WI38 (cell line): ENCODE data around the gene WASL.
"Not testable (repeated sequence)": the region's sequence is repeated elsewhere in the genome, so short reads cannot be mapped to it uniquely, and the experiment has no call there.

Experiments used
- H3K4me3 ChIP-seq: 2 replicates; pipeline ENCODE4 v1.5.1; 2011; ENCODE audit warnings: low read depth, mild to moderate bottlenecking, control low read depth, low read length
- CTCF ChIP-seq: IDR thresholded peaks from 2 replicates; pipeline ENCODE4 v1.5.1; 2012; ENCODE audit warnings: low read depth, mild to moderate bottlenecking, control low read depth, low read length

Gene WASL

GRCh38 chr7:123748734-123749536, at the start of gene WASL:
Gene WASL, minus strand, starts transcription at chr7:123749003. Its CDS starts 269 bp downstream, at chr7:123748734.
- TF ChIP-seq CTCF = no peak
- peak within 1 kb of the TSS; percentile 98 for H3K4me3 ChIP-seq

- TF ChIP-seq CTCF = peak; percentile 18; the same call in 1 of the 2 replicates
- no peak overlapping the region for H3K4me3 ChIP-seq
These were observed 49.1 kb upstream of the WASL start for GRCh38 chr7:123797673-123798531.

- TF ChIP-seq CTCF = no peak
- no peak overlapping the region for H3K4me3 ChIP-seq
These were observed 47.8 kb upstream of the WASL start for GRCh38 chr7:123796568-123796967.

- H3K4me3 ChIP-seq = no peak overlapping the region
- TF ChIP-seq CTCF = no peak
These were observed 47.1 kb upstream of the WASL start for GRCh38 chr7:123795917-123796316.

GRCh38 chr7:123795116-123795515, 46.3 kb upstream of the WASL start:
- not testable (repeated sequence) for H3K4me3 ChIP-seq

- no peak for TF ChIP-seq CTCF
These were observed 43.7 kb upstream of the WASL start for GRCh38 chr7:123792547-123792946.

GRCh38 chr7:123791001-123791400, 42.2 kb upstream of the WASL start:
- TF ChIP-seq CTCF = no peak
- H3K4me3 ChIP-seq = no peak overlapping the region

More at GRCh38 chr7:123792547-123792946, 43.7 kb upstream of the WASL start:
- no peak overlapping the region for H3K4me3 ChIP-seq
